ENCODE results near the gene ARHGAP31.

GRCh38 chr3:119368298-119368697, 74.1 kb downstream of the ARHGAP31 start:
- TF ChIP-seq CTCF (IDR thresholded peaks at IDR 0.05; ENCODE audit: low read depth, low read length): no peak
- no peak for TF ChIP-seq EZH2phosphoT487 (IDR thresholded peaks at IDR 0.05; ENCODE audit: low read depth)
